Measurements from ENCODE around the gene ACER2. TPM values are rescaled to one million over a fixed set of nuclear protein-coding genes. Genes with fewer than 3 reads are reported as not detected.

The ACER2 gene
- polyA plus RNA-seq, 1 donor (not counting 4 experiments of a cell fraction or from before 2014, with no cell fraction given), result 4.2 TPM

- dilution Hi-C loops (cut with MboI; ENCODE audit: extremely low pct_ligation_motif_present, low sequenced_read_pairs), result no loop called here
- no peak for TF ChIP-seq EZH2 (IDR thresholded peaks at IDR 0.05; ENCODE audit: low read length)
- TF ChIP-seq, protein P1, sequence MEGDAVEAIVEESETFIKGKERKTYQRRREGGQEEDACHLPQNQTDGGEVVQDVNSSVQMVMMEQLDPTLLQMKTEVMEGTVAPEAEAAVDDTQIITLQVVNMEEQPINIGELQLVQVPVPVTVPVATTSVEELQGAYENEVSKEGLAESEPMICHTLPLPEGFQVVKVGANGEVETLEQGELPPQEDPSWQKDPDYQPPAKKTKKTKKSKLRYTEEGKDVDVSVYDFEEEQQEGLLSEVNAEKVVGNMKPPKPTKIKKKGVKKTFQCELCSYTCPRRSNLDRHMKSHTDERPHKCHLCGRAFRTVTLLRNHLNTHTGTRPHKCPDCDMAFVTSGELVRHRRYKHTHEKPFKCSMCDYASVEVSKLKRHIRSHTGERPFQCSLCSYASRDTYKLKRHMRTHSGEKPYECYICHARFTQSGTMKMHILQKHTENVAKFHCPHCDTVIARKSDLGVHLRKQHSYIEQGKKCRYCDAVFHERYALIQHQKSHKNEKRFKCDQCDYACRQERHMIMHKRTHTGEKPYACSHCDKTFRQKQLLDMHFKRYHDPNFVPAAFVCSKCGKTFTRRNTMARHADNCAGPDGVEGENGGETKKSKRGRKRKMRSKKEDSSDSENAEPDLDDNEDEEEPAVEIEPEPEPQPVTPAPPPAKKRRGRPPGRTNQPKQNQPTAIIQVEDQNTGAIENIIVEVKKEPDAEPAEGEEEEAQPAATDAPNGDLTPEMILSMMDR (optimal IDR thresholded peaks at IDR 0.05 in 1 of 3, IDR thresholded peaks at IDR 0.05 in 1 of 3, conservative IDR thresholded peaks at IDR 0.05 in 1 of 3; ENCODE audit: extremely low read depth in 1 of 3, insufficient read depth in 2 of 3, low read length in 3 of 3), result no peak
- H3K4me3 ChIP-seq (ENCODE audit: control insufficient read depth in 2 of 3, extremely low read depth in 1 of 3, insufficient read depth in 2 of 3, low read depth in 1 of 3, low read length in 3 of 3), result no peak overlapping the region
- H3K79me2 ChIP-seq (ENCODE audit: control insufficient read depth, insufficient read depth, low read length), result no peaks in the 10 kb centered on the region
- H3K4me1 ChIP-seq (ENCODE audit: control insufficient read depth, extremely low read depth, insufficient read depth, low read length), result no peaks in the 10 kb centered on the region
- no peak overlapping the region for H3K4me2 ChIP-seq (ENCODE audit: control insufficient read depth, extremely low read depth, insufficient read depth, low read depth, low read length)
- no peaks in the 10 kb centered on the region for H4K20me1 ChIP-seq (ENCODE audit: control insufficient read depth, extremely low read depth, insufficient read depth, low read length)
- FAIRE-seq (no peak), DNase-seq (ENCODE audit: low read depth, low spot score) (no peak)
- no peaks in the 10 kb centered on the region for H3K9me3 ChIP-seq (ENCODE audit: control insufficient read depth, low read depth, low read length)
- H3K27me3 ChIP-seq (ENCODE audit: control insufficient read depth, extremely low read depth, insufficient read depth, low read length), result no peaks in the 10 kb centered on the region
- H3K36me3 ChIP-seq (ENCODE audit: control insufficient read depth in 2 of 2, extremely low read depth in 1 of 2, insufficient read depth in 2 of 2, low read length in 2 of 2), result no peaks in the 10 kb centered on the region
- no peak overlapping the region for H3K9ac ChIP-seq (ENCODE audit: control insufficient read depth, extremely low read depth, insufficient read depth, low read length)
- no peak overlapping the region for H2AFZ ChIP-seq (ENCODE audit: control insufficient read depth, low read length)
- no peak overlapping the region for H3K27ac ChIP-seq (ENCODE audit: control insufficient read depth, insufficient read depth, low read length)
- no peaks in the 10 kb centered on the region for H3K9me1 ChIP-seq (ENCODE audit: control insufficient read depth, extremely low read depth, insufficient read depth, low read length)
These were observed 57.5 kb downstream of the ACER2 start for GRCh38 chr9:19466280-19466639.

DNA sequence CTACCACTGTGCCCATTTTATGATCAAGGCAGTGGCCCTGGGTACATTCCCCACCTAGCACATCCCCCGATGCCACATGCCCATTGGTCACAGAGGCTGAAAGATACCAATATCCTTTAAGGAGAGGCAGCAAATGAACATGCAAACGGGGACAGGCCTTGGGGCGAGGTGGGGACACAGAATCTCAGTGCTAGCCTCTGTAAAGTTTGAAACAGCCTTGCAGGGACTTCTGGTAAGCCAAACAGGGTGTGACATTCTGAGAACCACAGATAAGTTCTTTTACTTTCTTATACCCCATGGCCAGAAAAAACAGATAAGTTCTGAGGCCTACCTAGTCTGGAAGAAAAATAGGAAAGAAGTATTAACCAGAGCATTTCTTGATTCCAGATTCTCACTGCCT, 60.5 kb downstream of the ACER2 start:
- H3K4me2 ChIP-seq (ENCODE audit: control insufficient read depth, extremely low read depth, insufficient read depth, low read depth, low read length), result no peak overlapping the region
- H3K4me1 ChIP-seq (ENCODE audit: control insufficient read depth, extremely low read depth, insufficient read depth, low read length), result no peaks in the 10 kb centered on the region
- no peak overlapping the region for H3K4me3 ChIP-seq (ENCODE audit: control insufficient read depth in 2 of 3, extremely low read depth in 1 of 3, insufficient read depth in 2 of 3, low read depth in 1 of 3, low read length in 3 of 3)
- no peaks in the 10 kb centered on the region for H3K9me3 ChIP-seq (ENCODE audit: control insufficient read depth, low read depth, low read length)
- H3K27me3 ChIP-seq (ENCODE audit: control insufficient read depth, extremely low read depth, insufficient read depth, low read length), result no peaks in the 10 kb centered on the region
- no peak for TF ChIP-seq EZH2 (IDR thresholded peaks at IDR 0.05; ENCODE audit: low read length)
- TF ChIP-seq, protein P1 (optimal IDR thresholded peaks at IDR 0.05 in 1 of 3, IDR thresholded peaks at IDR 0.05 in 1 of 3, conservative IDR thresholded peaks at IDR 0.05 in 1 of 3; ENCODE audit: extremely low read depth in 1 of 3, insufficient read depth in 2 of 3, low read length in 3 of 3), result no peak
- no peaks in the 10 kb centered on the region for H3K79me2 ChIP-seq (ENCODE audit: control insufficient read depth, insufficient read depth, low read length)
- H3K9ac ChIP-seq (ENCODE audit: control insufficient read depth, extremely low read depth, insufficient read depth, low read length), result no peak overlapping the region
- H3K27ac ChIP-seq (ENCODE audit: control insufficient read depth, insufficient read depth, low read length), result no peak overlapping the region
- DNase-seq (ENCODE audit: low read depth, low spot score), result no peak
- FAIRE-seq, result no peak
- H2AFZ ChIP-seq (ENCODE audit: control insufficient read depth, low read length), result no peak overlapping the region
- dilution Hi-C loops (cut with MboI; ENCODE audit: extremely low pct_ligation_motif_present, low sequenced_read_pairs), result no loop called here
- H4K20me1 ChIP-seq (ENCODE audit: control insufficient read depth, extremely low read depth, insufficient read depth, low read length), result no peaks in the 10 kb centered on the region
- H3K9me1 ChIP-seq (ENCODE audit: control insufficient read depth, extremely low read depth, insufficient read depth, low read length), result no peaks in the 10 kb centered on the region
- H3K36me3 ChIP-seq (ENCODE audit: control insufficient read depth in 2 of 2, extremely low read depth in 1 of 2, insufficient read depth in 2 of 2, low read length in 2 of 2), result no peaks in the 10 kb centered on the region

Data from keratinocyte (primary cell).